ENCODE measurements around the gene DOCK9.

Gene DOCK9, protein sequence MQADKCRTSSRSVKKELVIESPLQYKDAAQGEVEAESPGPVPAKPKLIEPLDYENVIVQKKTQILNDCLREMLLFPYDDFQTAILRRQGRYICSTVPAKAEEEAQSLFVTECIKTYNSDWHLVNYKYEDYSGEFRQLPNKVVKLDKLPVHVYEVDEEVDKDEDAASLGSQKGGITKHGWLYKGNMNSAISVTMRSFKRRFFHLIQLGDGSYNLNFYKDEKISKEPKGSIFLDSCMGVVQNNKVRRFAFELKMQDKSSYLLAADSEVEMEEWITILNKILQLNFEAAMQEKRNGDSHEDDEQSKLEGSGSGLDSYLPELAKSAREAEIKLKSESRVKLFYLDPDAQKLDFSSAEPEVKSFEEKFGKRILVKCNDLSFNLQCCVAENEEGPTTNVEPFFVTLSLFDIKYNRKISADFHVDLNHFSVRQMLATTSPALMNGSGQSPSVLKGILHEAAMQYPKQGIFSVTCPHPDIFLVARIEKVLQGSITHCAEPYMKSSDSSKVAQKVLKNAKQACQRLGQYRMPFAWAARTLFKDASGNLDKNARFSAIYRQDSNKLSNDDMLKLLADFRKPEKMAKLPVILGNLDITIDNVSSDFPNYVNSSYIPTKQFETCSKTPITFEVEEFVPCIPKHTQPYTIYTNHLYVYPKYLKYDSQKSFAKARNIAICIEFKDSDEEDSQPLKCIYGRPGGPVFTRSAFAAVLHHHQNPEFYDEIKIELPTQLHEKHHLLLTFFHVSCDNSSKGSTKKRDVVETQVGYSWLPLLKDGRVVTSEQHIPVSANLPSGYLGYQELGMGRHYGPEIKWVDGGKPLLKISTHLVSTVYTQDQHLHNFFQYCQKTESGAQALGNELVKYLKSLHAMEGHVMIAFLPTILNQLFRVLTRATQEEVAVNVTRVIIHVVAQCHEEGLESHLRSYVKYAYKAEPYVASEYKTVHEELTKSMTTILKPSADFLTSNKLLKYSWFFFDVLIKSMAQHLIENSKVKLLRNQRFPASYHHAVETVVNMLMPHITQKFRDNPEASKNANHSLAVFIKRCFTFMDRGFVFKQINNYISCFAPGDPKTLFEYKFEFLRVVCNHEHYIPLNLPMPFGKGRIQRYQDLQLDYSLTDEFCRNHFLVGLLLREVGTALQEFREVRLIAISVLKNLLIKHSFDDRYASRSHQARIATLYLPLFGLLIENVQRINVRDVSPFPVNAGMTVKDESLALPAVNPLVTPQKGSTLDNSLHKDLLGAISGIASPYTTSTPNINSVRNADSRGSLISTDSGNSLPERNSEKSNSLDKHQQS (N-terminal part only)

DNA sequence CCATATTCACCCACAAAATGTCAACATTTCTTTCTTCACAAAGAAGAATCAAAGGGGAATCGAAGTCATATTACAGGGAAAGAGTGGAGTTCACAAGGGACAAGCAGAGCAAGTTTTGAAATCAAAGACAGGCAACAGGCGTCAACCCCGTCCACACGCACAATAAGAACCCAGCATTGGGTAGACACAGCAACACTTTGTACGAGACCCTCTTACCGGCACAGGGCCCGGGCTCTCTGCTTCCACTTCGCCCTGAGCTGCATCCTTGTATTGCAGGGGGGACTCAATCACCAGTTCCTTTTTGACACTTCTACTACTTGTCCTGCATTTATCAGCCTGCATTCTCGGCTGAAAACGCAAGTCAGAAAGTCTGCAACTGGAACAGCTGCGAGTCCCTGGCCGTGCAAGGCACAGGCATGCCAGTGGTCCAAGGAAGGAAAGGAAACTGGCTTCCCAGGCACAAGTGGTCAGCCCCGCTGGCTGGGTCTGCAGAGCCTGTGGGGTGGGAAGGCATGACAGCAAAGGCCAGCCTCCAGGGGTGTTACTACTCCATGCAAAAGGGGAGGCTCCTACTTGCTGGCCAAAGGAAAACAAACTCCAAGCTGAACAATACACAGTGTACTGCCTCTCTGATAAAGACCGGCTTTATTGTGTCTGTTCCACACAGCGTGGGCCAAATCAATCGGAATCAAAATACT, at the start of gene DOCK9:
TSS of gene DOCK9 (minus strand) at position 497 of the 698 bp plus-strand sequence. CDS start at position 342, 155 bp downstream.
- no peak for DNase-seq

DNA sequence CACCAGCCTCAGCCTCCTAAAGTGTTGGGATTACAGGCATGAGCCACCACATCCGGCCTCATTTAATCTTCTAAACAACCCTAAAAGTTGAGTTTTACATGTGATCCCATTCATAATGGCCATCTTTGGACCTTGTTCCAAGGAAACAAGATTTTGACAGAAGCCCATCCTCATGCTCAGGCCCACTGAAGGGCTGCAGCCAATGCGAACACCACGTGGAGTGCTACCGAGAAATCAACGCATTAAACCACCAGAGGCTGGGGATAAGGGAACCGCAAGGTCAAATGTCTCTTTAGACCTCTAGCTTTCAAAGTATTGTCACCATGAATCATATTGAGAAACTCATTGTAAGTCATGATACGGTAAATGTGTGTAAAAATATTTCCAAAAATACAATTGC, 49.4 kb upstream of the DOCK9 start:
- no peak for DNase-seq

DNA sequence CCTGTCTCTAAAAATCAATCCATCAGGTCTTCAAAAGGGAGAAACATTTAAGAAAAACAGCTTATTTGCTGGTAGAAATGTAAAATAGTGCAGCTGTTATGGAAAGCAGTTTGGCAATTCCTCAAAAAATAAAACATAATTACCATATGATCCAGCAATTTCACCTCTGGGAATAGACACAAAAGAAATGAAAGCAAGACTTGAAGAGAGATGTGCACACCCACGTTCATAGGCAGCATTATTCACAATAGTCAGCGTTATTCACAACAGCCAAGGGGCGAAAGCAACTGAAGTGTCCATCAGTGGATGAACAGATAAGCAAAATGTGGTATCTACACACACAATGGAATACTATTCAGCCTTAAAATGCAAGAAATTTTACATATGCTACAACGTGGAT, 45.1 kb upstream of the DOCK9 start:
- DNase-seq = no peak

DNA sequence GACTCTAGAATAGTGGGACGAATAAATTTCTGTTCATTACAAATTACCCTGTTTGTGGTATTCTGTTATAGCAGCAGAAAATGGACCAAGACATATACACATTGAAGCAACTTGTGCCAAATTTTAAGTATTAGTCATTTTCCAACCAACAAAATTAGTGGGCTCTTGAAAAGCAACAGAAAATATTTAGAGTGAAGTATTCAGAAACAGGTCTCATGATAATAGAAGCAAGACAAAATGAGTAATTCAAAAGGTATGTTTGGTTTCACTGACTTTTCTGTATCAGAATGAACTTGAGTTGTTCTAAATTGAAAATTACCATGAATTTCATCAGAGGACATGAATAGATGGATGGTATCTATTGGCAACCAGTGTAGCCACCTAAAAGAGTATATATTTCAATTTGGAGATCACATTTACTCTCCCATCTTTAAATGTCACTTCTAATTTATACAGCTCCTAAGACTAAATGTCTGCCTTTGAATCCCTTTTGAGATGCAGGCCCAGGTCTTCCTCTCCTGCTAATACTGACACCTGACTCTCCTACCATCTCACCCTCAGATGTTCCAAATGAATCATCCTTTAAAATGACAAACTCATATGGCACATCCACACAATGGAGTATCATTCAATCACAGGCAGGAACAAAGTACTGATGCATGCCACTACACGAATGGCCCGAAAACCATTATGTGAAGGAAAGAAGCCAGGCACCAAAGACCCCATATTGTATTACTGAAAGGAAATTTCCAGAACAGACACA, 40.7 kb upstream of the DOCK9 start:
- no peak for DNase-seq

DNA sequence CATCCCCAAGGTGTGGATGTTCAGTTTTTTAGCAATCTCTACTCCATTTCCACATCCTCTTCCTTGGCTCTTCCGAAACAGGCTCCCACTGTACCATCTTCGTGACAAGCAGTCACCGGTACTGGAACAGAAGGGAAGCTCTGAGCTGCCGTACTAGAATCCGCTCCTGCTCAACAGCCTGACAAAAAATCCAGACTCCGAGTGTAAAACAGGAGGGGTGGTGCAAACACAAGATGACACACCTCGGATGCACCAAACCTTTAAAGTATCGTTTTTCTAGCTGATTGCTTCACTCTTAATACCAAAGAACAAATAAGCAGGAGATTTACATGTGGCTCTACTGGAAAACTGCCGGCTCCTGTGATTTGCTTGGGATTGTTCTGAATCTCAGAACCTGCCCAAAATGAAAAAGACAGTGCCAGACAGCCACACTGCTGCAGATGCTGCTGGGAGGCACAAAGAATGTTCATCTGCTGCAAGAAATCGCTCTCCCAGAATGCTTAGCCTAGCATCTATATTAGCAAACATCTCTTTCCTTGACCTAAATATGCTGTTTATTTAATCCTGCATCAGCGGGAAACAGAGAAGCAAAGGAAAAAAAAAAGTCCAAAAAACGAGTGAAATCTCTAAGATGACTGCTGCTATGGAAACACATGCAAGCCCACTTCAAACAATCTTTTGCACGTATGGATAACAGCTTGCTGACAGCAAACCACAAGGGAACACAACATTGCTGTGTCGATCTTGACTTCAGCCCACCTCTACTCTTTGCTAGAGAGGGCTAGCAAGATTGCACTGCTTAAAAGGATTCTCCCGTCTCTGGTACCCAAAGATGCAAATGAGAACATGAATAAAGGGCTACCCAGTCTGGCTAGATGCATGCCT, 38.0 kb upstream of the DOCK9 start:
- no peak for DNase-seq

DNA sequence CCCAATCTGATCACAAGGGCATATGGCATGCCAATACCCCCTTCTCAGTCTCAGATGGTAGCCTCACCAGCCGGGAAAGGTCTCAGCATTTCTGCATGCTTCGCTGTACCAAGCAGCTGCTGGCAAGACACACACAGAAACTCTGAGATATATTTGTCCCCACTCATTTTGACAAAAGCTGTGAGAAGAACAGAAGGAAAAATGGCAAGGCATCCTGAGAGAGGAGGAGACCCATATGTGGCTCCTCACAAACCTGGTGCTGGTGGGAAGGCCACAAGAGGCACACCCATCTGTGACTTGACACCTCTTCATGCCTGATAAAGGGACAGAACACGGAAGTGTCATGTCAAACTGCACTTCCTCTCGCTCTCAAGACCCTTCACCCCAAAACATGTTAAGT, 36.7 kb upstream of the DOCK9 start:
- no peak for DNase-seq

DNA sequence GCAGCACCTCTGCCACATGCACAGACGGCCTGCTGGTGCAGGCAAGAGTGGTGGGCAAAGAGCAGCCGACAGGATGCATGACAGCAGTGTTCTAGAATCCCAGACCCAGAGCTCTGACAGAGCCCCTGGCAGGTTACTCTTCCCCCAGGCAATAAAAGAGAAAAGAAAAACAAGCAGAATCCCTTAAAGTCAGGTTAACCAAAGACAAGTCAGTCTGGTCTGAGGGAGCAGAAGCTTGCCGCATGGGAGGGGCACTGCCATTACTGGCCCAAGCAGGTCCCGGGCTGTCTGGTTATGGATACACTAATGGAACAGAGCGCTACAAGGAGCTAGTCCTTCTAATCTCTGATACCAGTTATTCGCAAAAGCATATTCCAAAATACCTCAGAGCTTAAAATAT, 36.1 kb upstream of the DOCK9 start:
- DNase-seq = no peak

DNA sequence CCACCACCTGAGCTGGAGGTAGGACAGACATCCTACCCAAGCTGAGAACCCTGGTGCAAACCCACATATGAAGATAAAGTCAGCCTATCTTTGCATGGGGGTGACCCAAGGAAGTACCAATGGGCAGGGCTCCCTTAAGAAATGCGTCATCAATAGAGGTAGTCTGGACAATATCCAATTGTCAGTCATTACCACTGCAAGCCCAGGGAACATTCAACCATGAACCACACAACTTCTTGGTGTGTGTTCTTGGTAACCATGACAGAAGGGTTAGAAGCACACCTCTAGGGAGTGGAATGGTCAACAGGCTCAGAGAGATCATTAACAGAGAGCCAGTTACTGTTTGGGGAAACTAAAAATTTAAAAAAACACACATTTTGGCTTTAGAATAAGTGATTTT, 34.7 kb upstream of the DOCK9 start:
- no peak for DNase-seq

DNA sequence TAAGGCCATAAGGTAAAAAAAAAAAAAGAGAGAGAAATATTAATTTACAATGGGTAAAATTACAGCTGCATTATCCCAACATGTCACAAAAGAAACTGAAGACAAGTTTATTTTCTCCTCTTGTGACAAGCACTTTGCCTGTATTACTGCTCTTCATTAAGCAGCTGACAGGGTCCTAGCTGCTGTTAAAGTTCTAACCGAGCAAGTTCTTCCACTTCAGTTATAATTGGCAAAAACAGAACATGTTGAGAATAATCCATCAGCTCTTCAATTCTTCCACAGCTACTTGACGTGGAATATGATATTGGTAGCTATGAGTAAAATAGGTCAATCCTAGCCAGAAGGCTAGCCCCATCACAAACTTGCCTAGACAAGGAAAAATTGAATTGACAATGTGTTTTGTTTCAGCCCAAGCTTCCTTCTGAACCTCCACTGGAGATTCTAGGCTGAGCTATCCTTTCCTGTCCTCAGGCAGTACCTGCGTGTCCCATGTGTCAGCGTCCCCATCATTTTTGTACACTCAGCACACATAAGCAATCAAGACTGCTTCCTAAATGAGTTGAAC, 32.2 kb upstream of the DOCK9 start:
- no peak for DNase-seq

DNA sequence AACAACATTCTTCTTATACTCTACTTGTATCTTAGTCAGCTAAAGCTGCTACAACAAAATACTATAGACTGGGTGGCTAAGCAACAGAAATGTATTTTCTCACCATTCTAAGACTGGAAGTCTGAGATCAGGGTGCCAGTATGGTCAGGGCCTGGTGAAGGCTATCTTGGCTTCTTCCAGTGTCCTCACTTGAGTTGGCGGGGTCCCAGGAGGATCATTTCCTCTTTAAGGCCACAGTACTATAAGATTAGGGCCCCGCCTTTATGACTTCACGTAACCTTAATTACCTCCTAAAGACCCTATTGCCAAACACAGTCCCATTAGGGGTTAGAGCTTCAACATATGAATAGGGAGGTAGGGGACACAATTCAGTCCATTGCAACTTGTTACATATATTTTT, 30.7 kb upstream of the DOCK9 start:
- no peak for DNase-seq

DNA sequence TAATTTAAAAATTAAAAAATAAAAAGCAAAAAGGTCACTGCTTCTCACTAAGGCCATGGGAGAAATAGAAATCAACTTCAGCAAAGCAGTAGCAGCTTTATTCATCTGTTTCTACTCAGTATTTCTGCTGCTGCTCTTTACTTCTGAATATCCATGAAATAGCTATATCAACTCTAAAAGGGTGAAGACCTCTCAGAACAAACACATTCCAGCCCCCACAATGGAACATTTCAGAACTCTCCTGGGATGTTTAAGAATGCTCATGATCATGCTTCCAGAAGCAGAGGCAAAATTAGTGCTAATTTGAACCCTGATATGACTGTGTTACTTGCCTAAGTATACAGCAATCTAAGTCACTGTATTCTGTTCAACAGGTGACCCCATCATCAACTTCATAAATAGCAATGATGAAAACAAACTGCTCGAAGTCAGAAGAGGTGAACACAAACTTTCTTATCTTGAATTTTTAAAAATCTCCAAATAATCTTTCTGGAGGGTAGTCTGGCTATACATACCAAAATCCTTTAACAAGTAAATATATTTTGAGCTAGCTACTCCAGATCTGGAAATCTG, 29.6 kb upstream of the DOCK9 start:
- DNase-seq = no peak

DNA sequence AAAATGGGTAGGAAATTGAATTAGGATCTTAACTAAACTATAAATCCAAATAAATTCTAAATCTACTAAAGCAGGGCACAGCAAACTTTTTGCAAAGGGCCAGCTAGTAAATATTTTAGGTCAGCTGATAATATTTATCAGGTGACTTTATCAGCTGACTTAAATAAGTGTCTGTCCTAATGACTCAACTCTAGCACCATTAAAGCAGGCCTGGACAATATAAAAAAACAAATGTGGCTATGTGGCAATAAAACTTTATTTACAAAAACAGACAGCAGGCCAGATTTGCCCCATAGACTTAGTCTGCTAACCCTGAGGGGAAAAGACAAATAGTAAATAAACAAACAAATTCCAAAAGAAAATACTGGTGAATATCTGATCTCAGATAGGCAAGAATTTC, 27.7 kb upstream of the DOCK9 start:
- no peak for DNase-seq

DNA sequence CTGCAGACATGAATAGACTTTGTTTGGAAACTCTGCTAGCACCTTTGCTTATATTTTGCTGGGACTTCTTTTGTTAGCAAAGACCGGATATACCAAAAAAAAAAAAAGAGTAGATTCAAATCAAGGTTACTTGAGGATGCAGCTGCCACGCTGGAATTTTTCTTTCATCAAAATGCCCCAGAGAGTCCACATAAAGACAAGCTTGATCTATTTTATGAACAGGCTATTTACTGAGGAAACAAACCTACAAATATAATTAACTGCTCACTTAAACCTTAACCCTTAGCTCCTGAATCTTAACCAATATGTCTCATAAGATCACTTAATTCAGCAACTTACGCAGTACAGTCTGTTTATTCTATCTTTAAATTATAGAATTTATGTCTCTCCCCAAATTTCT, 27.1 kb upstream of the DOCK9 start:
- no peak for DNase-seq

DNA sequence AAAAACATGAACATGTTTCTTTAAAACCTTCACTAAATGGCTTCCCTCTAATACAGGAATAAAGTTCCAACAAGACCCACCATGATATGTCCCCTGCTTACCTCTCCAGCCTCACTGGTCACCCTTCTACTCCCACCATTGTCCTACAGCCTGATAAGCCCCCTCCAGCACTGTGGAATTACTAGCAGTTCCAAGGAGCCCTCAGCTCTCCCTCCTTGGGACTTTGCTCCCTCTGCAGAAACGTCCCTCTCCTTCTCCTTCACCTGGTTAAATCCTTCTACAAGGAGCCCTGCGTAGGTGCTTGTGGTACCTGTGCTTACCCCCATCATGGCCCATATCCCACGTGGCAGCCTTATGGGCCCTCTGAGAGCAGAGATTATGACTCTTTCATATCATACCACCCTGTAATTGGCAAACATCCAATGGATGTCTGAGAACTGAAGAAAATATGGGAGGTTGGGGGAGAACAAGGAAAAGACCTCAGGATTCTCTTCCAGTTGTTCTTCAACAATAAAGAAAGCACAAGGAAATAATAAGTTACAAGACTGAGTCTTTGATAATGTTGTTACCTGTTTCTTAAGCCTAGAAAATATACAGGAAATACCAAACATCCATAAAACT, 26.1 kb upstream of the DOCK9 start:
- DNase-seq = no peak

DNA sequence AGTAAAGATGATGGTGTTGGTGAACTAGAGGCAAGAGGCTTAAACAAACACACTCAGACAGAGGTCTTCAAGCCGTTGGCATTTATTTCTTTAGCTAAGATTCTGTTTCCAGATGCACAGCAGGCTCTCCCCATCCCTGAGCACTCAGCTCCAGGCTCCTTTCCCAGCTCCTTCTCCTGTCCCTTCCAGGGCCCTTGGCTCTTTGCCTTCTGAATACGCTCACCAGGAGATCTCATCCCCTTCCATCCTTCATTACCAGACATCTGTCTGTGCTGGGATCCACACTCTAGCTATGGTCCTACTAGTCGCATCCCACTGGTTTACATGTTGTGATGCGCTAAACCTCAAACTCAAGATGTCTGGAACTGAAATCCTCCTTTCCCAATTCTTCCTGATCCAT, 25.3 kb upstream of the DOCK9 start:
- DNase-seq = no peak

DNA sequence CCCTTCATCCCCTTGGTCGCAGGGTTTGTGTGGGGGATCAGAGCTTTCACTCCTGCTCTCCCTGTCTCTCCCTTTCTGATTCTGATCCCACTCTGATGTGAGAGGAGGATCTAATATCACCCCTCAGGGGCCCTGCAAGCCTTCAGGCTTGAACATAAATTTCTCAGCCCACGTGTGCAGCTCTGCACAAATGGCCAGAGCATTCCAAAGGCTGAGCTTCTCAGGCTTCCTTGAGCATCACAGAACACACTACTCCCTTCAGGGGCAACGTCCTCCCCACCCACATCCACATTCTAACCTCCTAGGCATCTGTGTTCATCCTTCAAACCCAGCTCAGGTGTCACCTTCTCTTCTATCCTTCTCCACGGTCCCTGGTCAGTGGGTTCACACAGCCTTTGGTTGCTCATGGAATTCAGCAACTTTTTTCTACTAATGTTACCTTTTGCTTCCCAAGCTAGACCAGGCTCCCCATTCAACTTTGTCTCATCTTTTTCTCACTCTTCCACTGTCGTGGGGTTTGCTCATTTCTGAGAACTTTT, 24.4 kb upstream of the DOCK9 start:
- no peak for DNase-seq

DNA sequence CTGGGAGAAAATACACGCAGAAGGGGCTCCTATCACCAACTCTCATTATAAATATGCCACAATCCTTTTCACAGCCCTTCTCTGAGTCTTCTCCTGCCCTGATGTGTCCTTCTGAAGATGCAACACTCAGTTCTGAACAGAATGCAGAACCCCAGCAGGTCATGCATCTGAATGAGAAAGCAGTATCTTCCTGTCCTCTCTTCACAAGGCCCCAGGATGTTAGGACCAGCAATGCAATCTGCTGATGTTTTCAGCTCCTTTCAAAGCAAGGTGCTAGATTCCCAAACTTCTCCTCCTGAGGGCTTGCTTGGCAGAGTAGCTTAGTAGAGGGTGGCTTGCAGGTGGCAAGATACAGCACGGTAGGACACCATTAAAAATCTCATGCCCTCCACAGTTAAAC, 22.3 kb upstream of the DOCK9 start:
- DNase-seq = no peak

DNA sequence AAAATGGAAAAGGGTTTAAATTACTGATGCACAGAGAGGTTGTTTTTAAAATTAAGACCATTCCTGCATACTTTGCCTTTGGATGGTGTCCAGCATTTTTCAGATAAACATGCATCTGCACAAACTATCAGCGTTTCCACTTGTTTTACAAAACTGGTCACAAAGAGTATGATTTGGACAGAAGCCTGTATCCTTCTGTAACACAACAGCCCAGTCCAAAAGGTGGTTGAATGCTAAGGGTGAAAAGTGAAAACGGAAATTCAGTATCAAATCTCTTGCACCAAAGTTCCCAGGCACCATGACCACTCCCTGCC, 21.7 kb upstream of the DOCK9 start:
- DNase-seq = no peak

DNA sequence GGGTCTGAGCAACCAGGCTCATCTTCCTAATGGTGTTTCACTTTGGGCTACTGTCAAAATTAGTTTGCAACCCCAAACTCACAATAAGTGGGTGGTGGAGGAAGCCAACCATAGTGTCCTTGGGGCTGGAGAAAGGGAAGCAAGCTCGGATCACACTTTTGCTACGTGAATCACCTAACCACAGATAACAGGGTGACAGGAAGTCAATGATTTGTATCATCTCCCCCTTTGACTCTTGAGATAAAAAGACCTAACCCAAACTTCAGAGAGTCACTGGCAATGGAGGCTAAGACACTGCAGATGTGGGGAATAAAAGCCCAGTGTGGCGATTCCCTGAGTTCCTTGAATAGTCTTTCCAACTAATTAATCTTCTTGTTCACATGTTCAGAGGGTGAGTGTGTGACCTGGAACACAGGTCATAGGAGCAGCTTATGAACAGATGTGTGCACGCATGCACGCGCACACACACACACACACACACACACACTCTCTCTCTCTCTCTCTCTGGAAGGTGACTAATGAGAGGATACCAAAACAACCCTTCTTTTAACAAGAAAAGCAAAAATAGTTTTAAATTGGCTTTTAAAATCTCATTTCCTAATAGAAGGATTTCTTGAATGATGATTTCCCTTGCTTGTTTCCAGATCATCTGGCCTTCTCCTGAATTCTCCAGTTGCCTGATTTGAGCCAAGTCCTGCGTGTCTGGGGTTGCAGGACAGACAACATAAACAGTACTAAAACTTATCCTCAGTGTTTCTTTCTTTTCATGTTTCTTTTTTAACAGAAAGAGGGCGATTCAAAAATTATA, 21.2 kb upstream of the DOCK9 start:
- DNase-seq = peak; percentile 52
